SK-N-SH (cell line): ENCODE measurements around the gene CDC14C. TPM values are rescaled to one million over a fixed set of nuclear protein-coding genes. Genes with fewer than 3 reads are reported as not detected.
"Not testable (repeated sequence)": the region's sequence is repeated elsewhere in the genome, so short reads cannot be mapped to it uniquely, and the experiment has no call there.

Experiments used
- CTCF ChIA-PET: fragments of 300-600, 350-600 bp; formaldehyde crosslinking; extraction: SDS; loops from one replicate; lab custom pipeline; 2021; lab: Yijun Ruan, JAX
- POLR2A ChIA-PET: fragments of 350-600 bp; sonication (Branson Sonifier 250); formaldehyde crosslinking; extraction: SDS; loops from one replicate; lab custom pipeline; 2020; ENCODE audit warnings: antibody characterized with exemption, inconsistent platforms; lab: Yijun Ruan, JAX
- DNase-seq: peaks from one replicate; pipeline ENCODE4 v3.0.0; 2012
- H2AFZ ChIP-seq: fragments of 200-600 bp; sonication (generic); 2 replicates; pipeline ENCODE4 v1.8.1; 2016; ENCODE audit warnings: antibody characterized with exemption, mild to moderate bottlenecking, low read depth
- H3F3A ChIP-seq: fragments of 200-600 bp; sonication (generic); replicated peaks from 2 replicates; pipeline ENCODE3; 2016; ENCODE audit warnings: antibody characterized with exemption, mild to moderate bottlenecking; ENCODE audit not compliant: insufficient read depth
- H3K27ac ChIP-seq, 2 experiments: fragments of 200-500 bp in 1 of 2; fragments of 200-600 bp in 1 of 2; sonication (Bioruptor generic) in 1 of 2; sonication (generic), shearing (Covaris generic) in 1 of 2; 2 replicates each; pipeline versions ENCODE4 v1.5.1 to v1.6.1; 2014 to 2016; ENCODE audit warnings: low read depth in 2 of 2, inconsistent platforms in 1 of 2, low read length in 1 of 2, mild to moderate bottlenecking in 1 of 2, mixed read lengths in 1 of 2
- H3K27me3 ChIP-seq: fragments of 200-600 bp; sonication (generic), shearing (Covaris generic); 2 replicates; pipeline ENCODE4 v1.6.1; 2016; ENCODE audit warnings: mixed run types; ENCODE audit not compliant: insufficient read depth
- H3K36me3 ChIP-seq, 2 experiments: fragments of 200-500 bp in 1 of 2; fragments of 200-600 bp in 1 of 2; sonication (Bioruptor generic) in 1 of 2; sonication (generic) in 1 of 2; replicated peaks in 1 of 2; 2 replicates each; pipeline versions ENCODE3 to v1.5.1; 2014 to 2016; ENCODE audit warnings: low read length in 1 of 2, mild to moderate bottlenecking in 1 of 2; ENCODE audit not compliant: insufficient read depth in 2 of 2, control insufficient read depth in 1 of 2
- H3K4me1 ChIP-seq, 2 experiments: fragments of 200-500 bp in 1 of 2; fragments of 200-600 bp in 1 of 2; sonication (Bioruptor generic) in 1 of 2; sonication (generic), shearing (Covaris generic) in 1 of 2; 2 replicates each; pipeline versions ENCODE4 v1.5.1 to v1.6.1; 2014 to 2016; ENCODE audit warnings: low read depth in 1 of 2, low read length in 1 of 2, mixed run types in 1 of 2; ENCODE audit not compliant: insufficient read depth in 2 of 2, control insufficient read depth in 1 of 2
- H3K4me2 ChIP-seq: fragments of 200-600 bp; sonication (generic), shearing (Covaris generic); 2 replicates; pipeline ENCODE4 v1.6.1; 2017; ENCODE audit warnings: mixed run types
- H3K4me3 ChIP-seq, 2 experiments: fragments of 200-500 bp in 1 of 2; fragments of 200-600 bp in 1 of 2; sonication (Bioruptor generic) in 1 of 2; sonication (generic), shearing (Covaris generic) in 1 of 2; 2 replicates each; pipeline versions ENCODE4 v1.5.1 to v1.8.1; 2014 to 2016; ENCODE audit warnings: low read depth in 2 of 2, inconsistent platforms in 1 of 2, low read length in 1 of 2, mild to moderate bottlenecking in 1 of 2, mixed read lengths in 1 of 2, moderate library complexity in 1 of 2
- H3K79me2 ChIP-seq: fragments of 200-600 bp; sonication (generic); 2 replicates; pipeline ENCODE4 v1.8.1; 2017; ENCODE audit warnings: mild to moderate bottlenecking; ENCODE audit not compliant: insufficient read depth
- H3K9ac ChIP-seq: fragments of 200-600 bp; sonication (generic); 2 replicates; pipeline ENCODE4 v1.6.1; 2017; ENCODE audit warnings: mixed run types
- H3K9me2 ChIP-seq: fragments of 200-600 bp; sonication (generic); 2 replicates; pipeline ENCODE4 v1.6.1; 2017; ENCODE audit warnings: mixed run types
- H3K9me3 ChIP-seq: fragments of 200-600 bp; sonication (generic); 2 replicates; pipeline ENCODE4 v1.6.1; 2017; ENCODE audit warnings: mixed run types, mild to moderate bottlenecking, moderate library complexity
- H4K20me1 ChIP-seq: fragments of 200-600 bp; sonication (generic); 2 replicates; pipeline ENCODE4 v1.6.1; 2017; ENCODE audit warnings: mild to moderate bottlenecking, mixed run types; ENCODE audit not compliant: insufficient read depth
- EP300 ChIP-seq, 2 experiments: IDR thresholded peaks; 2 replicates each; pipeline versions ENCODE4 v1.4.0 to v1.6.1; 2012; ENCODE audit warnings: borderline replicate concordance in 1 of 2, low read depth in 1 of 2, low read length in 1 of 2
- FOSL2 ChIP-seq: IDR thresholded peaks from 2 replicates; pipeline ENCODE4 v1.4.0; 2012; ENCODE audit warnings: low read depth, mild to moderate bottlenecking, moderate library complexity, borderline replicate concordance
- FOXJ3 ChIP-seq: sonication (generic); formaldehyde crosslinking; IDR thresholded peaks from 2 replicates; pipeline ENCODE4 v1.5.1; 2020; ENCODE audit warnings: mild to moderate bottlenecking, missing genetic modification reagents
- FOXM1 ChIP-seq: IDR thresholded peaks from 2 replicates; pipeline ENCODE4 v1.4.0; 2012; ENCODE audit warnings: low read depth, mild to moderate bottlenecking
- GABPA ChIP-seq: IDR thresholded peaks from 2 replicates; pipeline ENCODE4 v1.4.0; 2012; ENCODE audit warnings: low read depth, mild to moderate bottlenecking
- GATA2 ChIP-seq: sonication (generic); formaldehyde crosslinking; IDR thresholded peaks from 2 replicates; pipeline ENCODE4 v1.5.0; 2020; ENCODE audit warnings: mild to moderate bottlenecking, missing genetic modification reagents
- JUND ChIP-seq: IDR thresholded peaks from 2 replicates; pipeline ENCODE4 v1.4.0; 2012
- MEF2A ChIP-seq: IDR thresholded peaks from 2 replicates; pipeline ENCODE4 v1.4.0; 2012; ENCODE audit warnings: low read depth, borderline replicate concordance
- RAD21 ChIP-seq: IDR thresholded peaks from 2 replicates; pipeline ENCODE4 v1.6.1; 2012; ENCODE audit warnings: mild to moderate bottlenecking, low read length
- RCOR1 ChIP-seq: fragments of 150-350 bp; IDR thresholded peaks from 2 replicates; pipeline ENCODE4 v1.6.1; 2017; ENCODE audit warnings: antibody characterized with exemption, low read length
- REST ChIP-seq: IDR thresholded peaks from 2 replicates; pipeline ENCODE4 v1.6.1; 2012; ENCODE audit warnings: mild to moderate bottlenecking, low read depth, low read length, moderate library complexity
- RXRA ChIP-seq: IDR thresholded peaks from 2 replicates; pipeline ENCODE4 v1.4.0; 2012; ENCODE audit warnings: low read depth, mild to moderate bottlenecking, borderline replicate concordance
- SMC3 ChIP-seq: IDR thresholded peaks from 2 replicates; pipeline ENCODE4 v1.6.1; 2012; ENCODE audit warnings: low read depth, low read length, improper control_type of control experiment
- TAF1 ChIP-seq: IDR thresholded peaks from 2 replicates; pipeline ENCODE4 v1.6.1; 2012; ENCODE audit warnings: low read depth, mild to moderate bottlenecking, low read length, moderate library complexity, borderline replicate concordance
- TEAD4 ChIP-seq: IDR thresholded peaks from 2 replicates; pipeline ENCODE4 v1.4.0; 2012; ENCODE audit warnings: mild to moderate bottlenecking, borderline replicate concordance; ENCODE audit not compliant: insufficient read depth
- USF1 ChIP-seq: IDR thresholded peaks from 2 replicates; pipeline ENCODE4 v1.4.0; 2012; ENCODE audit warnings: low read depth, borderline replicate concordance
- WGBS: methylation state at CpG from one replicate; pipeline ENCODE4 v1.1.6; 2017; ENCODE audit warnings: low lambda C conversion rate; 5-methylcytosine and 5-hydroxymethylcytosine counted together
- polyA plus RNA-seq, 3 experiments: library from polyadenylated mRNA; depleted of rRNA; stranded (reverse); fragments of >200 nt; gene quantifications; 2 replicates each; pipeline ENCODE4 v1.2.3, GENCODE V29; 2012
- TF ChIP-seq, protein P1 (sequence below): fragments of 150-350 bp; IDR thresholded peaks from 2 replicates; pipeline ENCODE4 v1.6.1; 2017; ENCODE audit warnings: antibody characterized with exemption, low read length, low read depth, borderline replicate concordance
- TF ChIP-seq, protein P2 (sequence below): IDR thresholded peaks from 2 replicates; pipeline ENCODE4; 2012
- TF ChIP-seq, protein P3 (sequence below): IDR thresholded peaks from 2 replicates; pipeline ENCODE4 v1.4.0; 2012; ENCODE audit warnings: low read depth

The CDC14C gene
- polyA plus RNA-seq, 1 of the 3 experiments (the other 2 are of a cell fraction) = not detected

- 3% methylated on average over 5 of the region's 5 CpGs for WGBS
- H2AFZ ChIP-seq, H3K27ac ChIP-seq, H3K4me2 ChIP-seq, H3K79me2 ChIP-seq, H3K9ac ChIP-seq, H3K4me3 ChIP-seq, POLR2A ChIA-PET, CTCF ChIA-PET, H4K20me1 ChIP-seq, H3K4me1 ChIP-seq, H3K36me3 ChIP-seq, DNase-seq, H3K27me3 ChIP-seq, H3F3A ChIP-seq, H3K9me3 ChIP-seq, H3K9me2 ChIP-seq: not testable (repeated sequence)
These were observed 14.5 kb upstream of the CDC14C start for GRCh38 chr7:48909887-48910286.

DNA sequence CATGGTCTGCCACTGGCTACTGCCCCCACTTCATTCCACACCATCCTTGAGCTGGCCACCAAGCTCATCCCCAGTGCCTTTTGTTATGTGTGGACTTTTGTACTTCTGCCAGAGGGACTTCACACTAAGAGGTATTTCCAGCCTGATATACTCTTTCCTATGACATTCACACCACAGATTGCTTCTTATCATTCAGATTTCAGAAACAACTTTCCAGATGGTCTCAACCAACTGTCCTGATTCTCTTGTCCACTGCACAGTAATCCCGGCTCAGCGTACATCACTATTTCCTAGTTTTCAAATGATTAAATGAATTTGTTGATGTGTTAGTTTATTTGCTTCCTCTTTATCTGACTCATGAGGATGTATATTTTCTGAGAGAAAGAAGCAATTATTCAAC, 7.1 kb downstream of the CDC14C start:
- 6% methylated on average over 2 of the region's 2 CpGs for WGBS

GRCh38 chr7:48932126-48932910, 8.0 kb downstream of the CDC14C start:
- H3K9ac ChIP-seq = no peak overlapping the region
- no peak overlapping the region for H3K4me3 ChIP-seq
- H3K27ac ChIP-seq = no peak overlapping the region
- H3K27me3 ChIP-seq = no peaks in the 10 kb centered on the region
- ChIA-PET CTCF (no interaction called here), POLR2A (no interaction called here)
- no peak for DNase-seq
- H3K79me2 ChIP-seq = no peaks in the 10 kb centered on the region
- H4K20me1 ChIP-seq = no peaks in the 10 kb centered on the region
- no peak overlapping the region for H2AFZ ChIP-seq
- no peak overlapping the region for H3K4me2 ChIP-seq
- 0% methylated on average over 2 of the region's 2 CpGs for WGBS
- H3K9me2 ChIP-seq = no peaks in the 10 kb centered on the region
- no peaks in the 10 kb centered on the region for H3K4me1 ChIP-seq
- H3F3A ChIP-seq = no peaks in the 10 kb centered on the region
- H3K36me3 ChIP-seq = no peaks in the 10 kb centered on the region
- H3K9me3 ChIP-seq = no peaks in the 10 kb centered on the region
- TF ChIP-seq JUND (no peak), REST (no peak), RCOR1 (no peak), FOXM1 (no peak), USF1 (no peak), SMC3 (no peak), GABPA (no peak), FOSL2 (no peak)
- TF ChIP-seq, protein P1, sequence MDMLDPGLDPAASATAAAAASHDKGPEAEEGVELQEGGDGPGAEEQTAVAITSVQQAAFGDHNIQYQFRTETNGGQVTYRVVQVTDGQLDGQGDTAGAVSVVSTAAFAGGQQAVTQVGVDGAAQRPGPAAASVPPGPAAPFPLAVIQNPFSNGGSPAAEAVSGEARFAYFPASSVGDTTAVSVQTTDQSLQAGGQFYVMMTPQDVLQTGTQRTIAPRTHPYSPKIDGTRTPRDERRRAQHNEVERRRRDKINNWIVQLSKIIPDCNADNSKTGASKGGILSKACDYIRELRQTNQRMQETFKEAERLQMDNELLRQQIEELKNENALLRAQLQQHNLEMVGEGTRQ = no peak
- TF ChIP-seq, protein P2, sequence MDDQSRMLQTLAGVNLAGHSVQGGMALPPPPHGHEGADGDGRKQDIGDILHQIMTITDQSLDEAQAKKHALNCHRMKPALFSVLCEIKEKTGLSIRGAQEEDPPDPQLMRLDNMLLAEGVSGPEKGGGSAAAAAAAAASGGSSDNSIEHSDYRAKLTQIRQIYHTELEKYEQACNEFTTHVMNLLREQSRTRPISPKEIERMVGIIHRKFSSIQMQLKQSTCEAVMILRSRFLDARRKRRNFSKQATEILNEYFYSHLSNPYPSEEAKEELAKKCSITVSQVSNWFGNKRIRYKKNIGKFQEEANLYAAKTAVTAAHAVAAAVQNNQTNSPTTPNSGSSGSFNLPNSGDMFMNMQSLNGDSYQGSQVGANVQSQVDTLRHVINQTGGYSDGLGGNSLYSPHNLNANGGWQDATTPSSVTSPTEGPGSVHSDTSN = no peak

More for the DNA sequence above, 7.1 kb downstream of the CDC14C start:
- Histone ChIP-seq H3K27ac (no peak overlapping the region), H3K9me2 (no peaks in the 10 kb centered on the region), H3K9ac (no peak overlapping the region), H3K4me2 (no peak overlapping the region), H3K36me3 (no peaks in the 10 kb centered on the region), H3K4me1 (no peaks in the 10 kb centered on the region), H3K79me2 (no peaks in the 10 kb centered on the region), H3F3A (no peaks in the 10 kb centered on the region), H3K27me3 (no peaks in the 10 kb centered on the region), H3K9me3 (no peaks in the 10 kb centered on the region), H4K20me1 (no peaks in the 10 kb centered on the region), H2AFZ (no peak overlapping the region), H3K4me3 (no peak overlapping the region)
- no peak for DNase-seq
- TF ChIP-seq RAD21 (no peak), GABPA (no peak), JUND (no peak), RXRA (no peak), TEAD4 (no peak), SMC3 (no peak), MEF2A (no peak), EP300 (IDR thresholded peaks at IDR 0.05; ENCODE audit: borderline replicate concordance in 1 of 2, low read depth in 1 of 2, low read length in 1 of 2) (no peak), TAF1 (no peak), FOXJ3 (no peak), GATA2 (CRISPR knock-in tag) (no peak)
- TF ChIP-seq, protein P3, sequence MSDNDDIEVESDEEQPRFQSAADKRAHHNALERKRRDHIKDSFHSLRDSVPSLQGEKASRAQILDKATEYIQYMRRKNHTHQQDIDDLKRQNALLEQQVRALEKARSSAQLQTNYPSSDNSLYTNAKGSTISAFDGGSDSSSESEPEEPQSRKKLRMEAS = no peak
- ChIA-PET CTCF (no interaction called here), POLR2A (no interaction called here)
